ENCODE data around the gene FGFRL1.

- TF ChIP-seq POLR2A (IDR thresholded peaks at IDR 0.05; ENCODE audit: low read length) = no peak
- no peak for TF ChIP-seq GATA1 (IDR thresholded peaks at IDR 0.05; ENCODE audit: low read depth, low read length)
Measured at GRCh38 chr4:1003271-1004070, 8.0 kb upstream of the FGFRL1 start.
